Stomach (tissue), 4 donors: ENCODE results near the gene TAF4.

Experiments used
- POLR2AphosphoS5 ChIP-seq, 3 donors: sonication (generic); formaldehyde crosslinking; IDR thresholded peaks; one replicate each; pipeline ENCODE4 v1.6.1; 2016; ENCODE audit warnings: antibody characterized with exemption in 3 of 3
- TF ChIP-seq, protein P1 (sequence below), 7 experiments: fragments of 450-650 bp in 4 of 7; fragments of 200-600 bp in 3 of 7; sonication (generic) in 3 of 7; IDR thresholded peaks; one replicate each; pipeline ENCODE4 v1.5.1; 2016 to 2019; ENCODE audit warnings: antibody characterized with exemption in 7 of 7, control low read depth in 2 of 7, mild to moderate bottlenecking in 1 of 7

DNA sequence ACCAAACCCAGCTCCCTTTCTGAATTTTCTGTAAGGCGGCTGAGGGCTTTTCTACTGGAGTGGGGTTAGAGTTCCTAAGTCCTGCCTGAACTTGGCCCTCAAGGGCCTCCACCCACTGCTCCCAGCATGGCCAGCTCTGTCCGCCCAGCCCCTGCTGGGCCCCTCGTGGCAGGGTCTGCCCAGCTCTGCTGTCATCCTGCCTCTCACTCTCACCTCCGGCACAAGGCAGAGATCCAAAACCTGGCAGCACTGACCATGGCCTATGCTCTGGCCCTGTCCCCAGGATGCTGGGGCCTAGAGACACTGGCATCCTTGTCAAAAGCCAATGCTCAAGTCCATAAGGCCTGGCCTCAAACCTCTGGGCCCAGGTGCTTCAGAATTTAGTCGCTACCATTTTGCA, 61.1 kb downstream of the TAF4 start:
- no peak for TF ChIP-seq POLR2AphosphoS5 (IDR thresholded peaks at IDR 0.05)
- TF ChIP-seq, protein P1, sequence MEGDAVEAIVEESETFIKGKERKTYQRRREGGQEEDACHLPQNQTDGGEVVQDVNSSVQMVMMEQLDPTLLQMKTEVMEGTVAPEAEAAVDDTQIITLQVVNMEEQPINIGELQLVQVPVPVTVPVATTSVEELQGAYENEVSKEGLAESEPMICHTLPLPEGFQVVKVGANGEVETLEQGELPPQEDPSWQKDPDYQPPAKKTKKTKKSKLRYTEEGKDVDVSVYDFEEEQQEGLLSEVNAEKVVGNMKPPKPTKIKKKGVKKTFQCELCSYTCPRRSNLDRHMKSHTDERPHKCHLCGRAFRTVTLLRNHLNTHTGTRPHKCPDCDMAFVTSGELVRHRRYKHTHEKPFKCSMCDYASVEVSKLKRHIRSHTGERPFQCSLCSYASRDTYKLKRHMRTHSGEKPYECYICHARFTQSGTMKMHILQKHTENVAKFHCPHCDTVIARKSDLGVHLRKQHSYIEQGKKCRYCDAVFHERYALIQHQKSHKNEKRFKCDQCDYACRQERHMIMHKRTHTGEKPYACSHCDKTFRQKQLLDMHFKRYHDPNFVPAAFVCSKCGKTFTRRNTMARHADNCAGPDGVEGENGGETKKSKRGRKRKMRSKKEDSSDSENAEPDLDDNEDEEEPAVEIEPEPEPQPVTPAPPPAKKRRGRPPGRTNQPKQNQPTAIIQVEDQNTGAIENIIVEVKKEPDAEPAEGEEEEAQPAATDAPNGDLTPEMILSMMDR (IDR thresholded peaks at IDR 0.05) = no peak
